Mucosa of rectum (tissue), 2 donors: ENCODE results near the gene ZBTB17.

ENCODE experiments used
- H3K27ac ChIP-seq, 2 donors: one replicate each; pipeline ENCODE4 v1.7.0; 2013; ENCODE audit warnings: inconsistent platforms in 2 of 2, low read depth in 2 of 2, low read length in 2 of 2
- H3K27me3 ChIP-seq, 2 donors: one replicate each; pipeline ENCODE4 v1.7.0; 2013; ENCODE audit warnings: low read length in 2 of 2; ENCODE audit not compliant: control insufficient read depth in 2 of 2, insufficient read depth in 2 of 2
- H3K36me3 ChIP-seq, 2 donors: one replicate each; pipeline ENCODE4 v1.7.0; 2013; ENCODE audit warnings: low read length in 2 of 2; ENCODE audit not compliant: control insufficient read depth in 2 of 2, insufficient read depth in 2 of 2
- H3K4me1 ChIP-seq, 2 donors: one replicate each; pipeline ENCODE4 v1.7.0; 2013; ENCODE audit warnings: low read length in 2 of 2, mild to moderate bottlenecking in 1 of 2; ENCODE audit not compliant: control insufficient read depth in 2 of 2, insufficient read depth in 2 of 2
- H3K4me3 ChIP-seq, 2 donors: one replicate each; pipeline ENCODE4 v1.7.0; 2013; ENCODE audit warnings: low read length in 2 of 2
- H3K9ac ChIP-seq, 2 donors: one replicate each; pipeline ENCODE4 v1.7.0; 2013; ENCODE audit warnings: low read length in 2 of 2, low read depth in 1 of 2, mild to moderate bottlenecking in 1 of 2
- H3K9me3 ChIP-seq, 2 donors: one replicate each; pipeline ENCODE4 v1.7.0; 2013; ENCODE audit warnings: low read length in 2 of 2; ENCODE audit not compliant: control insufficient read depth in 2 of 2
- donor health status: healthy.
- donor health status: Normal muscosa, but diverticular disease.

ZBTB17 gene

GRCh38 chr1:15961492-15961891 is 14.4 kb downstream of the ZBTB17 start:
- H3K9ac ChIP-seq, result no peak overlapping the region
- no peaks in the 10 kb centered on the region for H3K9me3 ChIP-seq
- H3K27ac ChIP-seq, result no peak overlapping the region
- H3K27me3 ChIP-seq, result no peaks in the 10 kb centered on the region
- H3K36me3 ChIP-seq, result no peaks in the 10 kb centered on the region
- peaks cover 10 to 12% of the 10 kb centered on the region in 2 donors for H3K4me1 ChIP-seq
- H3K4me3 ChIP-seq, result no peak overlapping the region

- H3K36me3 ChIP-seq, result no peaks in the 10 kb centered on the region
- no peaks in the 10 kb centered on the region for H3K27me3 ChIP-seq
- no peak overlapping the region for H3K4me3 ChIP-seq
- no peaks in the 10 kb centered on the region for H3K9me3 ChIP-seq
- no peak overlapping the region for H3K27ac ChIP-seq
- H3K9ac ChIP-seq, result no peak overlapping the region
- peaks cover 10 to 12% of the 10 kb centered on the region in 2 donors for H3K4me1 ChIP-seq
Measured at GRCh38 chr1:15960808-15961207, 15.1 kb downstream of the ZBTB17 start.

- Histone ChIP-seq H3K9me3 (no peaks in the 10 kb centered on the region), H3K36me3 (no peaks in the 10 kb centered on the region), H3K27ac (no peak overlapping the region), H3K4me3 (no peak overlapping the region), H3K9ac (no peak overlapping the region), H3K4me1 (peaks cover 6 to 15% of the 10 kb centered on the region in 2 donors), H3K27me3 (no peaks in the 10 kb centered on the region)
Measured at GRCh38 chr1:15959827-15960446, 16.0 kb downstream of the ZBTB17 start.

GRCh38 chr1:15959424-15959823 is 16.5 kb downstream of the ZBTB17 start:
- no peak overlapping the region for H3K27ac ChIP-seq

GRCh38 chr1:15958793-15959192 is 17.1 kb downstream of the ZBTB17 start:
- H3K4me1 ChIP-seq, result peaks cover 5 to 18% of the 10 kb centered on the region in 2 donors

More at GRCh38 chr1:15959424-15959823, 16.5 kb downstream of the ZBTB17 start:
- Histone ChIP-seq H3K27me3 (no peaks in the 10 kb centered on the region), H3K4me3 (no peak overlapping the region), H3K9me3 (no peaks in the 10 kb centered on the region), H3K9ac (no peak overlapping the region), H3K36me3 (no peaks in the 10 kb centered on the region), H3K4me1 (peaks cover 6 to 15% of the 10 kb centered on the region in 2 donors)

GRCh38 chr1:15958111-15958510 is 17.8 kb downstream of the ZBTB17 start:
- Histone ChIP-seq H3K9ac (no peak overlapping the region), H3K27ac (no peak overlapping the region), H3K36me3 (no peaks in the 10 kb centered on the region), H3K4me3 (no peak overlapping the region), H3K9me3 (no peaks in the 10 kb centered on the region), H3K27me3 (no peaks in the 10 kb centered on the region), H3K4me1 (peaks cover 0 to 11% of the 10 kb centered on the region in 2 donors)

More at GRCh38 chr1:15958793-15959192, 17.1 kb downstream of the ZBTB17 start:
- Histone ChIP-seq H3K27ac (no peak overlapping the region), H3K9ac (no peak overlapping the region), H3K27me3 (no peaks in the 10 kb centered on the region), H3K4me3 (no peak overlapping the region), H3K9me3 (no peaks in the 10 kb centered on the region), H3K36me3 (no peaks in the 10 kb centered on the region)

GRCh38 chr1:15957221-15958095 is 18.4 kb downstream of the ZBTB17 start:
- Histone ChIP-seq H3K36me3 (no peaks in the 10 kb centered on the region), H3K27me3 (no peaks in the 10 kb centered on the region), H3K4me1 (peaks cover 0 to 10% of the 10 kb centered on the region in 2 donors), H3K9ac (no peak overlapping the region), H3K4me3 (no peak overlapping the region), H3K27ac (no peak overlapping the region), H3K9me3 (no peaks in the 10 kb centered on the region)

- Histone ChIP-seq H3K4me1 (peaks cover 0 to 10% of the 10 kb centered on the region in 2 donors), H3K36me3 (no peaks in the 10 kb centered on the region), H3K4me3 (no peak overlapping the region), H3K9ac (no peak overlapping the region), H3K27me3 (no peaks in the 10 kb centered on the region), H3K27ac (no peak overlapping the region), H3K9me3 (no peaks in the 10 kb centered on the region)
Measured at GRCh38 chr1:15956150-15956549, 19.8 kb downstream of the ZBTB17 start.

- Histone ChIP-seq H3K4me1 (peaks cover 3 to 15% of the 10 kb centered on the region in 2 donors), H3K9ac (no peak overlapping the region)
Measured at GRCh38 chr1:15955552-15955951, 20.3 kb downstream of the ZBTB17 start.

GRCh38 chr1:15954316-15954715 is 21.6 kb downstream of the ZBTB17 start:
- peaks cover 8 to 21% of the 10 kb centered on the region in 2 donors for H3K4me1 ChIP-seq
- H3K27me3 ChIP-seq, result no peaks in the 10 kb centered on the region
- H3K9me3 ChIP-seq, result no peaks in the 10 kb centered on the region
- H3K36me3 ChIP-seq, result no peaks in the 10 kb centered on the region
- no peak overlapping the region for H3K9ac ChIP-seq
- H3K27ac ChIP-seq, result no peak overlapping the region
- no peak overlapping the region for H3K4me3 ChIP-seq

More at GRCh38 chr1:15955552-15955951, 20.3 kb downstream of the ZBTB17 start:
- Histone ChIP-seq H3K27me3 (no peaks in the 10 kb centered on the region), H3K9me3 (no peaks in the 10 kb centered on the region), H3K4me3 (no peak overlapping the region), H3K36me3 (no peaks in the 10 kb centered on the region), H3K27ac (no peak overlapping the region)
